ENCODE measurements around the gene P2RX3. TPM values are rescaled to one million over a fixed set of nuclear protein-coding genes. Genes with fewer than 3 reads are reported as not detected.
A peak's percentile ranks its signal among the peaks of the same experiment; 100 is the strongest.

Gene P2RX3
- total and polyA plus RNA-seq, 2 donors (not counting 1 experiment from before 2014, with no cell fraction given): not detected

DNA sequence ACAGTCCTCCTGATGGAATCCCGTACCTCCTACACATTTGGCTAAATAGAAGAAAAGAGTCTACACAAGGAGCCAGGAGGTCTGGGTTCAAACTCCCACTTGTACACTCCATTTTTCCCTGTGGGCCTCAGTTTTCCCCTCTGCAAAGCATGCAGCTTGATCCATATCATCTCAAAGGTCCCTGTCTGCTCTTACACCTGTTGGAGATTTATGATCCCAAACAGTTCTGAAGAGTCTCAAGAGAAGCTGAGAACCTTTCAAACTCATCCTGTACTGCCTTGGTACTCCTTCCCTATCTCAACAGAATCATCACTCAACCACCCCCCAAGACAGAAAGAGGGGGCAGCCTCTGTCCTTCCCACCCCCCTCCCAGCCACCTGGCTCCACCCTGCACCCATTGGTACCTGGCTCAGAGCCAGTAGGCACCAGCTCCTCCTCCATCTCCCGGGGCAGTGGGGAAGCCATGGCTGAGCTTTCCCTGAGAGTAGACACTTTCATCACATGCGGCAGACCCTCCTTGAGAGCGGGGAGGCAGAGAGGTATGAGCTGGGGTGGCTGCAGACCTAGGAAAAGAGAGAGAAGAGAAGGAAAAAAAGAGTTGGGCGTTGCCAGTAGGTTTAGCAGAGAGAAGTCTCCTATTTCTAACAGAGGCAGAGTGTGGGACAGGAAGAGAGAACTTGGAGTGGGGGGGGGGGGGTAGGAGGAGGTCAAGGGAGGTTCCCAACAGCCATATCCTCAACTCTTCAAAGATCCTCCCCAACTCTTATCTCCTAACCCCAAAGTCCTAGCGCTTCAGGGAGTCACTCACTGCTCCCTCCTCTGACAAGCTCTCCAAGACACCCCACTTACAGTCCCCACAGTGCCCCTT is 16.5 kb upstream of the P2RX3 start:
- Histone ChIP-seq H3K27ac (ENCODE audit: insufficient read depth, low read length) (peak overlapping the region; percentile 90), H3K4me3 (replicated peaks in 1 of 4; ENCODE audit: control extremely low read depth in 1 of 4, insufficient read depth in 1 of 4, low read depth in 3 of 4, low read length in 4 of 4) (peak overlapping the region; percentile 43 to 91 (median 66)), H4K20me1 (ENCODE audit: control insufficient read depth, extremely low read depth, insufficient read depth, low read length) (no peaks in the 10 kb centered on the region), H3K27me3 (ENCODE audit: control insufficient read depth, insufficient read depth, low read length) (no peaks in the 10 kb centered on the region), H3K4me1 (ENCODE audit: control insufficient read depth, extremely low read depth, insufficient read depth, low read length) (peaks cover 47% of the 10 kb centered on the region), H3K79me2 (ENCODE audit: control insufficient read depth, insufficient read depth, low read length) (peaks cover 48% of the 10 kb centered on the region), H3K4me2 (ENCODE audit: extremely low read depth, insufficient read depth, low read length) (peak overlapping the region; percentile 80), H2AFZ (ENCODE audit: low read length) (no peak overlapping the region), H3K9me3 (ENCODE audit: control insufficient read depth, insufficient read depth, low read depth, low read length) (no peaks in the 10 kb centered on the region), H3K9ac (ENCODE audit: insufficient read depth, low read length) (peak overlapping the region; percentile 56), H3K36me3 (ENCODE audit: control insufficient read depth, insufficient read depth, low read length) (peaks cover 19% of the 10 kb centered on the region)
- DNase-seq (ENCODE audit: low read depth in 2 of 2): peak in 1 of 2 donors; percentile 47
- no peak for TF ChIP-seq EZH2 (IDR thresholded peaks at IDR 0.05; ENCODE audit: low read length, missing control alignments)
- TF ChIP-seq, protein P1, sequence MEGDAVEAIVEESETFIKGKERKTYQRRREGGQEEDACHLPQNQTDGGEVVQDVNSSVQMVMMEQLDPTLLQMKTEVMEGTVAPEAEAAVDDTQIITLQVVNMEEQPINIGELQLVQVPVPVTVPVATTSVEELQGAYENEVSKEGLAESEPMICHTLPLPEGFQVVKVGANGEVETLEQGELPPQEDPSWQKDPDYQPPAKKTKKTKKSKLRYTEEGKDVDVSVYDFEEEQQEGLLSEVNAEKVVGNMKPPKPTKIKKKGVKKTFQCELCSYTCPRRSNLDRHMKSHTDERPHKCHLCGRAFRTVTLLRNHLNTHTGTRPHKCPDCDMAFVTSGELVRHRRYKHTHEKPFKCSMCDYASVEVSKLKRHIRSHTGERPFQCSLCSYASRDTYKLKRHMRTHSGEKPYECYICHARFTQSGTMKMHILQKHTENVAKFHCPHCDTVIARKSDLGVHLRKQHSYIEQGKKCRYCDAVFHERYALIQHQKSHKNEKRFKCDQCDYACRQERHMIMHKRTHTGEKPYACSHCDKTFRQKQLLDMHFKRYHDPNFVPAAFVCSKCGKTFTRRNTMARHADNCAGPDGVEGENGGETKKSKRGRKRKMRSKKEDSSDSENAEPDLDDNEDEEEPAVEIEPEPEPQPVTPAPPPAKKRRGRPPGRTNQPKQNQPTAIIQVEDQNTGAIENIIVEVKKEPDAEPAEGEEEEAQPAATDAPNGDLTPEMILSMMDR (conservative IDR thresholded peaks at IDR 0.05 in 1 of 2, IDR thresholded peaks at IDR 0.05 in 1 of 2; ENCODE audit: low read depth in 1 of 2, low read length in 2 of 2): no peak

DNA sequence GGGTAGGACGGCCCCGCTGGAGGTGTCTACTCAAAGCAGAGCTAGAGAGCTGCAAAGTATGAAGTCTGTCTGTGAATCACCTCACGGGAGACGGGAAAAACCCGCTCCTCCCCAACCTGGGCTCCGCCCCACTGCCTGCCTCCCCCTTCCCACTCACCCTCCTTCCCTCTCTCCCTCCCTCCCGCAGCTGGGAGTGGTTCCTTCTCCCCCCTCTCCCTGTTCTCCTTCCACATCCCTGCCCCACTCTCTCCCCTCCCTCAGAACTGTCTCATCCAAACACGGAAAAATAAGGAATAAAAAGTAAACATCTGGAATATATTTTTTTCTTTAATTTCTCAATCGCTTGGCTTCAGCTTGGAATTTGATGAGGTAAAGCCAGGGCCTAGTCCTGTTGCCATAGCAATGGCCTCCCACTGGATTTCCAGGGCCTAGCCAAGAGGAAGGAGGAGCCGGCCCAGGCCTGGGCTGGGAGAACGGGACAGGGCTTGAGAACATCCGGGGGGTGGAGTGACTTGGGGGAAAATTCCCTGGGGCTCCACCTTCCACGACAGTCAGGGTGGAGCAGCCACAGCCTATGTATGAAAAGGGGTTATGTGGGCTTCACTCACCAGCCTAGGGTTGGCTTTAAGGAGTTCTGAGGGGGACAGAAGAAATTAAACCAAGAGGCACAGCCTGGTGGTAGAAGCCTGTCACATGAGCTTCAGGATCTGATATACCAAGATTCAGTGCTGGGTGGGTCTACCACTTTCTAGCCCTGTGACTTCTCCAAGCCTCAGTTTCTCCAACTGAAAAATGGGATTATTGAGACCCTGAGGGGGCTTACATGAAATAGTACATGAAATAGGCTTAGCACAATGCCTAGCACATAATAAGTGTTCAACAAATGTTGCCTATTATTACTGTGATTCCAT is 15.6 kb upstream of the P2RX3 start:
- Histone ChIP-seq H3K4me1 (ENCODE audit: control insufficient read depth, extremely low read depth, insufficient read depth, low read length) (peaks cover 39% of the 10 kb centered on the region), H4K20me1 (ENCODE audit: control insufficient read depth, extremely low read depth, insufficient read depth, low read length) (no peaks in the 10 kb centered on the region), H3K9me3 (ENCODE audit: control insufficient read depth, insufficient read depth, low read depth, low read length) (no peaks in the 10 kb centered on the region), H3K27me3 (ENCODE audit: control insufficient read depth, insufficient read depth, low read length) (no peaks in the 10 kb centered on the region), H3K79me2 (ENCODE audit: control insufficient read depth, insufficient read depth, low read length) (peaks cover 45% of the 10 kb centered on the region), H2AFZ (ENCODE audit: low read length) (no peak overlapping the region), H3K4me3 (replicated peaks in 1 of 4; ENCODE audit: control extremely low read depth in 1 of 4, insufficient read depth in 1 of 4, low read depth in 3 of 4, low read length in 4 of 4) (peak overlapping the region; percentile 67 to 91 (median 74)), H3K4me2 (ENCODE audit: extremely low read depth, insufficient read depth, low read length) (peak overlapping the region; percentile 93), H3K36me3 (ENCODE audit: control insufficient read depth, insufficient read depth, low read length) (peaks cover 11% of the 10 kb centered on the region), H3K27ac (ENCODE audit: insufficient read depth, low read length) (peak overlapping the region; percentile 90), H3K9ac (ENCODE audit: insufficient read depth, low read length) (peak overlapping the region; percentile 56)
- TF ChIP-seq, protein P1 (conservative IDR thresholded peaks at IDR 0.05 in 1 of 2, IDR thresholded peaks at IDR 0.05 in 1 of 2; ENCODE audit: low read depth in 1 of 2, low read length in 2 of 2): no peak
- TF ChIP-seq EZH2 (IDR thresholded peaks at IDR 0.05; ENCODE audit: low read length, missing control alignments): no peak
- DNase-seq (ENCODE audit: low read depth in 2 of 2): peak; percentile 98 to 99

All from fibroblast of lung (primary cell).